22Rv1 (cell line): Measurements from ENCODE around the gene ANKRD6.

Experiments
- H3K27ac ChIP-seq: fragments of 450-650 bp; 2 replicates; pipeline ENCODE4 v1.5.1; 2017
- ZFX ChIP-seq: fragments of 450-650 bp; IDR thresholded peaks from 2 replicates; pipeline ENCODE4 v1.6.1; 2017; ENCODE audit warnings: antibody characterized with exemption, borderline replicate concordance
- TF ChIP-seq, protein P1 (sequence below): fragments of 450-650 bp; IDR thresholded peaks from 2 replicates; pipeline ENCODE4 v1.5.1; 2017; ENCODE audit warnings: mild to moderate bottlenecking

The ANKRD6 gene

DNA sequence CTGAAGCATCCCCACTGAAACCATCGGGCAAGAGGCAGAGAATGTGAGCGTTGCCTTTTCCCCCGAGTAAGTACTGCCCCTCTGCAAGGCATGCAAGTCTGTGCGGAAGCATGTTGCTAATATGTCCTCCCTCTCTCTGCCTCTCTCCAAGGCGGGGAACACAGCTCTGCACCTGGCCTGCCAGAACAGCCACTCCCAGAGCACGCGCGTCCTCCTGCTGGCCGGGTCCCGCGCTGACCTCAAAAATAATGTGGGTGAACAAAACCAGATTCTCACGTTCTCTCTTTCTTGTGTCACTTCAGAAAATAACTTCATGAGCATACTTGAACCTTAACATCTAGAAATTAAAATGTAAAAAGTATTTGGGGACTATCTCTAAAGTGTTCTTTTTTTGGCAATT is 179.2 kb downstream of the ANKRD6 start:
- TF ChIP-seq, protein P1, sequence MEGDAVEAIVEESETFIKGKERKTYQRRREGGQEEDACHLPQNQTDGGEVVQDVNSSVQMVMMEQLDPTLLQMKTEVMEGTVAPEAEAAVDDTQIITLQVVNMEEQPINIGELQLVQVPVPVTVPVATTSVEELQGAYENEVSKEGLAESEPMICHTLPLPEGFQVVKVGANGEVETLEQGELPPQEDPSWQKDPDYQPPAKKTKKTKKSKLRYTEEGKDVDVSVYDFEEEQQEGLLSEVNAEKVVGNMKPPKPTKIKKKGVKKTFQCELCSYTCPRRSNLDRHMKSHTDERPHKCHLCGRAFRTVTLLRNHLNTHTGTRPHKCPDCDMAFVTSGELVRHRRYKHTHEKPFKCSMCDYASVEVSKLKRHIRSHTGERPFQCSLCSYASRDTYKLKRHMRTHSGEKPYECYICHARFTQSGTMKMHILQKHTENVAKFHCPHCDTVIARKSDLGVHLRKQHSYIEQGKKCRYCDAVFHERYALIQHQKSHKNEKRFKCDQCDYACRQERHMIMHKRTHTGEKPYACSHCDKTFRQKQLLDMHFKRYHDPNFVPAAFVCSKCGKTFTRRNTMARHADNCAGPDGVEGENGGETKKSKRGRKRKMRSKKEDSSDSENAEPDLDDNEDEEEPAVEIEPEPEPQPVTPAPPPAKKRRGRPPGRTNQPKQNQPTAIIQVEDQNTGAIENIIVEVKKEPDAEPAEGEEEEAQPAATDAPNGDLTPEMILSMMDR: no peak
- no peak for TF ChIP-seq ZFX
- H3K27ac ChIP-seq: no peak overlapping the region

DNA sequence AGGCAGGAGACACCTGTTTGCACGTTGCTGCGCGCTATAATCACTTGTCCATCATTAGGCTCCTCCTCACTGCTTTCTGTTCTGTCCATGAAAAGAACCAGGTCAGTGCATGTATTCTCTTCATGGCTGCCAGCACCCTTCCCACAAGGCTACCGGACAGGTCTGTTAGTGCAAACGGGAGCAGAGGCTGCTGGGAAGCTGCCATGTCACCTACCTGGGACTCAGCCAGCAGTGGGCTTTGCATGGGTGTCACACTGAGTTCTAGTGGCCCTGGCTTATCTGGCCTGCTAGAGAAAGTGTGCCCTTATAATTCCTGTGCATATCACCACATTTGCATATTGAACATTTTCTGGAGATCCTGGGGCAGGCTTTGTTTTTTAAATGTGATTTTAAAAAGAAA is 180.8 kb downstream of the ANKRD6 start:
- no peak overlapping the region for H3K27ac ChIP-seq
- TF ChIP-seq, protein P1: no peak
- no peak for TF ChIP-seq ZFX

DNA sequence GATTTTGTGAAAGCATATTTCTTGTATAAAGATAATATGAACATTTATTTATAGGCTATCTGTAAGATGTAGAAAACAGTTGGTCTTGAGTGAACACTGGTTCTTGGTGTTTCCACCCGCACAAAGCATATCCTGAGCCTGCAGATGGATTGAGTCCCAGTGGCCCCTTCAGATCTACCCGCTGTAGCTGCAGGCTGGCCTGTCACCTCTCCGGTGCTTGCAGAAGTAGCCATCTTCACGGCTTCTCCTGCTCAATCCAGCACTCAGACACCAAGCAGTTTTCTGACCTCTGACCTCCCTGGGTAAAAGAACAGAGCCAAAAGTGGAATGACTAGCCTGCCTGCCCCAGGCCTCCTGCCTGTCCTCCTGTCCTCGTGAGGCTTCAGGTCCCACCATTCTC is 182.9 kb downstream of the ANKRD6 start:
- no peak overlapping the region for H3K27ac ChIP-seq
- TF ChIP-seq ZFX: no peak
- TF ChIP-seq, protein P1: no peak

DNA sequence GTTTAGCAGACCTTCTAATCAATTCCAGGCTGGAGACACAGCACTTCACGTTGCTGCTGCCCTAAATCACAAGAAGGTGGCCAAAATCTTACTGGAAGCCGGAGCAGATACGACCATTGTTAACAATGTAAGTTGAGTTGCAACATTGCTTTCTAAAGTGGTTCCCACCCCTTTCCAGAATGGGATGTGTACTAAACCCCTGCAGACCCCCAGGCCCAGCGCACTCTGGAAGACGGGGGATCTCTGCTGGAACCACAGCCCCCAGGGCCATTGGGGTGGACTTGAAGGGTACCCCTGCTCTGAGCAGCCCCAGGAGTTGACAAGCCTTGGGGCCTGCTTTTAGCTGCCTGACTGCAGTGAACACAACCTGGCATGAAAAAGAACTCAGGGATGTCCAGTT is 183.6 kb downstream of the ANKRD6 start:
- no peak for TF ChIP-seq ZFX
- TF ChIP-seq, protein P1: no peak
- no peak overlapping the region for H3K27ac ChIP-seq

DNA sequence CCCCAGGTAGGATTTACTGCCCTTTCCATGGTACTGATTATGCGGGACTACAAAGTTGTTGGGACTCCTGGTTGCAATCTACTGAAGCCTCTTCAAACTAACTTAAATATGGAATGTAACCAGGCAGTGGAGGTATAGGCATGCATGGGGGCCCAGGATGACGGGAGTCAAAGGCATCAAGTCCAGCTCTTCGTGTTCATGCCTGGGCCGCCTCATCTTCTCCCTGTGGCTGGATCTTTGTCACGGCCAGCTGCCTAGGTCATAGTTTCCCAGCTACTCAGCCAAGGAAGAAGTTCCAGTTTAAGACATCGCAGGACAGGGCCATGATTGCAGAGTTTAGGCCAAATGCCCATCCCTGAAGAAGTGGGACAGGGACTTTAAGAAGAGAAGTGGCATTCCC is 185.1 kb downstream of the ANKRD6 start:
- TF ChIP-seq ZFX: no peak
- TF ChIP-seq, protein P1: no peak
- no peak overlapping the region for H3K27ac ChIP-seq

DNA sequence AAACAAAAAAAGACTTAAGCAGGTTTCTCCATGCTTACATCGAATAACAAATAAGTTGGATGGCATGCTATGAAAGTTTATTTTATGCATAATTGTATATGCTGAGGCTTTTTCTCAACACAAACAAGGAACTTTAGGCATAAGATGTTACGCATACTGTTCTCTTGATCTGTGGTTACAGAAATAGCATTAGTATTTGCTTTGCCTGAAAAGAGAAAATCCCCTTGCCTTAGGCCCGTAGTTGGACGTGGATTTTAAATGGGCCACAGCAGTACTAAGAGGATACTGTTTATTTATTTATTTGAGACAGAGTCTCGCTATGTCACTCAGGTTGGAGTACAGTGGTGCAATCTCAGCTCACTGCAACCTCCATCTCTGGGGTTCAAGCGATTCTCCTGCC is 186.6 kb downstream of the ANKRD6 start:
- H3K27ac ChIP-seq: no peak overlapping the region
- TF ChIP-seq ZFX: no peak
- TF ChIP-seq, protein P1: no peak

DNA sequence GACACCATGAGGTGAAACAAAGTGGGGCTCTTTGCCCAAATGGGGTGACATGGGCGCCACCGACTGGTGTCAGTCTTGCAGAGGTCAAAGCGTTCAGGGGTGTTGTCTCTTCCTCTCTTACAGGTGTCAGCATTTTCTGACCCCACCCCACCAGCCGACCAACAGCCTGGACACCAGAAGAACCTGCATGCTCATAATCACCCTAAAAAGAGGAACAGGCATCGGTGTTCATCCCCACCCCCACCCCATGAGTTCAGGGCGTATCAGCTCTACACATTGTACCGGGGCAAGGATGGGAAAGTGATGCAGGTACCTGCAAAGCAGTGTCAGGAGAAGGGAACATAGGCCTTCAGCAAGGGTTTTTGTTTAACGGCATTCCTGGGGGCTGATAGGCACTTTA is 190.8 kb downstream of the ANKRD6 start:
- TF ChIP-seq ZFX: no peak
- TF ChIP-seq, protein P1: no peak
- H3K27ac ChIP-seq: no peak overlapping the region
